IMR-90 (cell line): Measurements from ENCODE around the gene ARHGAP18. TPM values are rescaled to one million over a fixed set of nuclear protein-coding genes. Genes with fewer than 3 reads are reported as not detected.

Source experiments
- ATAC-seq: fragments of 200-7000 bp; cut with Tn5 transposase; 2 replicates; pipeline ENCODE4 v1.9.1; 2020; ENCODE audit warnings: low read depth, mild to moderate bottlenecking, moderate library complexity
- BruUV-seq: library from RNA; stranded (reverse); fragments of 400-500 nt; replicated peaks from 2 replicates; lab custom pipeline; 2021; lab: Mats Ljungman, UMichigan
- CTCF ChIA-PET: fragments of 300-600 bp; formaldehyde crosslinking; extraction: SDS; loops from one replicate; lab custom pipeline; 2021; ENCODE audit warnings: antibody characterized with exemption; lab: Yijun Ruan, JAX
- POLR2A ChIA-PET: fragments of 300-600 bp; sonication (Branson Sonifier 250); formaldehyde crosslinking; loops from one replicate; lab custom pipeline; 2022; ENCODE audit warnings: antibody characterized with exemption; ENCODE audit not compliant: unreplicated experiment; lab: Charles Lee
- DNase-seq: peaks from one replicate; pipeline ENCODE4 v3.0.0; 2013
- H2AFZ ChIP-seq: replicated peaks from 2 replicates; pipeline ENCODE3; 2013; ENCODE audit warnings: low read length, mild to moderate bottlenecking; ENCODE audit not compliant: poor library complexity
- H2AK5ac ChIP-seq: 2 replicates; pipeline ENCODE4 v1.6.1; 2013; ENCODE audit warnings: low read depth, low read length, inconsistent platforms
- H2AK9ac ChIP-seq: replicated peaks from 2 replicates; pipeline ENCODE3; 2013; ENCODE audit warnings: mild to moderate bottlenecking, low read depth, low read length, moderate library complexity; ENCODE audit not compliant: poor library complexity
- H2BK120ac ChIP-seq: 2 replicates; pipeline ENCODE4 v1.6.1; 2013; ENCODE audit warnings: low read depth, low read length, inconsistent platforms
- H2BK15ac ChIP-seq: 3 replicates; pipeline ENCODE4 v1.6.1; 2013; ENCODE audit warnings: low read depth, low read length, inconsistent platforms
- H2BK20ac ChIP-seq: 2 replicates; pipeline ENCODE4 v1.6.1; 2013; ENCODE audit warnings: low read depth, mild to moderate bottlenecking, inconsistent platforms, low read length, moderate library complexity
- H2BK5ac ChIP-seq: 2 replicates; pipeline ENCODE4 v1.6.1; 2013; ENCODE audit warnings: mild to moderate bottlenecking, low read depth, low read length, inconsistent platforms; ENCODE audit not compliant: poor library complexity, severe bottlenecking
- H3K14ac ChIP-seq: replicated peaks from 2 replicates; pipeline ENCODE4 v1.6.1; 2013; ENCODE audit warnings: low read depth, low read length, inconsistent platforms
- H3K18ac ChIP-seq: 2 replicates; pipeline ENCODE4 v1.6.1; 2013; ENCODE audit warnings: low read depth, low read length, control low read depth
- H3K23ac ChIP-seq: 2 replicates; pipeline ENCODE4 v1.6.1; 2013; ENCODE audit warnings: low read depth, low read length, inconsistent platforms
- H3K27ac ChIP-seq: 2 replicates; pipeline ENCODE4 v1.5.1; 2013; ENCODE audit warnings: mild to moderate bottlenecking, control low read depth, low read length; ENCODE audit not compliant: insufficient read depth
- H3K27me3 ChIP-seq: 2 replicates; pipeline ENCODE4 v1.6.1; 2013; ENCODE audit warnings: low read length; ENCODE audit not compliant: control insufficient read depth, insufficient read depth
- H3K36me3 ChIP-seq: 2 replicates; pipeline ENCODE4 v1.6.1; 2013; ENCODE audit warnings: low read length, mixed read lengths; ENCODE audit not compliant: control insufficient read depth, insufficient read depth
- H3K4ac ChIP-seq: 2 replicates; pipeline ENCODE4 v1.6.1; 2013; ENCODE audit warnings: low read depth, low read length, inconsistent platforms
- H3K4me1 ChIP-seq: 2 replicates; pipeline ENCODE4 v1.6.1; 2013; ENCODE audit warnings: low read length, mixed read lengths; ENCODE audit not compliant: control insufficient read depth, insufficient read depth
- H3K4me2 ChIP-seq: 2 replicates; pipeline ENCODE4 v1.6.1; 2013; ENCODE audit warnings: low read depth, mild to moderate bottlenecking, control low read depth, low read length, moderate library complexity
- H3K4me3 ChIP-seq: 2 replicates; pipeline ENCODE4 v1.5.1; 2013; ENCODE audit warnings: low read depth, mild to moderate bottlenecking, control low read depth, low read length, moderate library complexity; ENCODE audit not compliant: insufficient read depth
- H3K56ac ChIP-seq: 2 replicates; pipeline ENCODE4 v1.6.1; 2013; ENCODE audit warnings: low read length, inconsistent platforms; ENCODE audit not compliant: insufficient read depth; ENCODE audit errors: extremely low read depth
- H3K79me1 ChIP-seq, 2 experiments: 2 replicates each; pipeline ENCODE4 v1.6.1; 2013; ENCODE audit warnings: low read length in 2 of 2, inconsistent platforms in 1 of 2, low read depth in 1 of 2
- H3K9ac ChIP-seq: 2 replicates; pipeline ENCODE4 v1.6.1; 2013; ENCODE audit warnings: low read depth, low read length, control low read depth
- H3K9me1 ChIP-seq: 2 replicates; pipeline ENCODE4 v1.6.1; 2013; ENCODE audit warnings: low read length, inconsistent platforms; ENCODE audit not compliant: insufficient read depth
- H3K9me3 ChIP-seq: 2 replicates; pipeline ENCODE4 v1.6.1; 2013; ENCODE audit warnings: low read length; ENCODE audit not compliant: control insufficient read depth, insufficient read depth
- H4K20me1 ChIP-seq: 2 replicates; pipeline ENCODE4 v1.6.1; 2013; ENCODE audit warnings: low read length, inconsistent platforms; ENCODE audit not compliant: insufficient read depth
- H4K5ac ChIP-seq: 2 replicates; pipeline ENCODE4 v1.6.1; 2013; ENCODE audit warnings: mild to moderate bottlenecking, low read depth, low read length, control low read depth
- H4K8ac ChIP-seq, 2 experiments: 2 replicates each; pipeline ENCODE4 v1.6.1; 2013; ENCODE audit warnings: low read depth in 2 of 2, low read length in 2 of 2, control low read depth in 1 of 2, inconsistent platforms in 1 of 2
- H4K91ac ChIP-seq: 2 replicates; pipeline ENCODE4 v1.6.1; 2013; ENCODE audit warnings: low read depth, low read length, inconsistent platforms; ENCODE audit not compliant: insufficient read depth
- BHLHE40 ChIP-seq: fragments of 150-350 bp; IDR thresholded peaks from 2 replicates; pipeline ENCODE4 v1.6.1; 2016; ENCODE audit warnings: mild to moderate bottlenecking, low read depth, low read length
- CEBPB ChIP-seq: IDR thresholded peaks from 2 replicates; pipeline ENCODE4 v1.6.1; 2012; ENCODE audit warnings: low read depth, low read length, improper control_type of control experiment
- CHD1 ChIP-seq: IDR thresholded peaks from 2 replicates; pipeline ENCODE4 v1.6.1; 2012; ENCODE audit warnings: low read depth, low read length, improper control_type of control experiment
- CTCF ChIP-seq: conservative IDR thresholded peaks from 2 replicates; pipeline ENCODE4 v1.5.1; 2012; ENCODE audit warnings: mild to moderate bottlenecking, low read depth, low read length, improper control_type of control experiment
- FOS ChIP-seq: fragments of 150-350 bp; IDR thresholded peaks from 2 replicates; pipeline ENCODE4 v1.6.1; 2016; ENCODE audit warnings: low read depth, low read length
- MAFK ChIP-seq: IDR thresholded peaks from 2 replicates; pipeline ENCODE4 v1.6.1; 2012; ENCODE audit warnings: low read depth, low read length, improper control_type of control experiment
- MAZ ChIP-seq: IDR thresholded peaks from 2 replicates; pipeline ENCODE4 v1.6.1; 2012; ENCODE audit warnings: low read depth, mild to moderate bottlenecking, low read length, improper control_type of control experiment, moderate library complexity, borderline replicate concordance
- MXI1 ChIP-seq: IDR thresholded peaks from 2 replicates; pipeline ENCODE4 v1.6.1; 2012; ENCODE audit warnings: low read depth, mild to moderate bottlenecking, low read length, moderate library complexity, borderline replicate concordance
- NFE2L2 ChIP-seq: fragments of 150-350 bp; IDR thresholded peaks from 2 replicates; pipeline ENCODE4 v1.6.1; 2016; ENCODE audit warnings: low read depth, mild to moderate bottlenecking, low read length
- POLR2A ChIP-seq: IDR thresholded peaks from 2 replicates; pipeline ENCODE4 v1.6.1; 2012; ENCODE audit warnings: mild to moderate bottlenecking, low read depth, low read length
- RAD21 ChIP-seq: IDR thresholded peaks from 2 replicates; pipeline ENCODE4 v1.6.1; 2012; ENCODE audit warnings: low read length, improper control_type of control experiment
- RCOR1 ChIP-seq: IDR thresholded peaks from 2 replicates; pipeline ENCODE4 v1.6.1; 2012; ENCODE audit warnings: mild to moderate bottlenecking, low read length, improper control_type of control experiment; ENCODE audit not compliant: insufficient replicate concordance
- RFX5 ChIP-seq: IDR thresholded peaks from 2 replicates; pipeline ENCODE4 v1.8.0; 2012; ENCODE audit warnings: low read depth, mild to moderate bottlenecking, low read length, moderate library complexity
- SMC3 ChIP-seq: fragments of 150-350 bp; IDR thresholded peaks from 2 replicates; pipeline ENCODE4 v1.6.1; 2016; ENCODE audit warnings: low read depth, mild to moderate bottlenecking, antibody characterized with exemption, low read length, moderate library complexity
- USF2 ChIP-seq: fragments of 150-350 bp; IDR thresholded peaks from 2 replicates; pipeline ENCODE4 v1.6.1; 2017; ENCODE audit warnings: mild to moderate bottlenecking, antibody characterized with exemption, low read length, low read depth
- WGBS, 2 experiments: methylation state at CpG; one replicate each; pipeline versions ENCODE4 v1.1.5 to v1.1.7; 2013; ENCODE audit warnings: missing lambda C conversion rate in 2 of 2; ENCODE audit not compliant: insufficient read length in 1 of 2; ENCODE audit errors: extremely low coverage in 2 of 2; 5-methylcytosine and 5-hydroxymethylcytosine counted together
- dilution Hi-C: fragments of 300-500 bp; cut with HindIII; formaldehyde crosslinking; loops from one replicate; pipeline ENCODE4 v1.14.3; 2018; ENCODE audit warnings: low sequenced_read_pairs; ENCODE audit not compliant: unreplicated experiment
- in situ Hi-C: fragments of 300-500 bp; cut with MboI; formaldehyde crosslinking; loops from 3 replicates; pipeline ENCODE4 v1.14.3; 2019; ENCODE audit warnings: low sequenced_read_pairs, inconsistent platforms, mixed read lengths
- intact Hi-C: fragments of 100-400 bp; cut with micrococcal nuclease; formaldehyde crosslinking; loops from 2 replicates; pipeline ENCODE4 v1.10.0; 2022
- polyA plus RNA-seq, 3 experiments: library from polyadenylated mRNA; depleted of rRNA; stranded (reverse); fragments of >200 nt; gene quantifications; 2 replicates each; pipeline ENCODE4 v1.2.3, GENCODE V29; 2012; ENCODE audit warnings: low replicate concordance in 1 of 3
- total RNA-seq: library from RNA; depleted of rRNA; stranded (reverse); fragments of >200 nt; gene quantifications from 2 replicates; pipeline ENCODE4 v1.2.3, GENCODE V29; 2012
- TF ChIP-seq, protein P1 (sequence below): fragments of 150-350 bp; IDR thresholded peaks from 2 replicates; pipeline ENCODE4 v1.6.1; 2016; ENCODE audit warnings: low read depth, mild to moderate bottlenecking, low read length, moderate library complexity, borderline replicate concordance

ARHGAP18 gene
- total and polyA plus RNA-seq, 2 of the 4 experiments (the other 2 are of a cell fraction): 6.2 to 17.0 TPM

DNA sequence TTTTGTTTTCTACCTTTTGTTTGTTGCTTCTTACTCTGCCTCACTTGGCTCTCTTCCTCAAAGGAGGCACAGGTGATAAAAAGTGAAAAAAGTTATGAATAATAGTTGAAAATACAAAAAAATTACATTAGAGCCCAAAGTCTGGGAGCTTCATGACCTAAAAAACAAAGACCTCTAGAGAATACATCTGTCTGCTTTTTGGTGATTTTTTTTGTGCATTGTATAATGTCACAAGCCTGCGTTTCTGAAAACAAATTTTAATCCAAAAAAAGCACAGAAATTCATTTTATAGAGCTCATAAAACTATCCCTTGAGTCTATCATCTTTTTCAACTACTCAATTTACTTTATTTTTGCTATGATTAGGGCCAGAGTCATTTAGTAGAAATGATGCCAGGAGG lies 41.4 kb upstream of the ARHGAP18 start:
- H4K91ac ChIP-seq: no peak overlapping the region
- peak overlapping the region; percentile 80; the same call in 1 of the 2 replicates for H2BK20ac ChIP-seq
- no peak overlapping the region for H3K18ac ChIP-seq
- H3K9me3 ChIP-seq: no peaks in the 10 kb centered on the region
- no peak overlapping the region for H2AFZ ChIP-seq
- peaks cover 13% of the 10 kb centered on the region for H3K4me1 ChIP-seq
- H2BK120ac ChIP-seq: no peak overlapping the region; the same call in 1 of the 2 replicates
- H2BK5ac ChIP-seq: no peak overlapping the region
- DNase-seq (no peak), ATAC-seq (no peak)
- no peak overlapping the region; the same call in 1 of the 2 replicates for H3K4ac ChIP-seq
- 0 out of 4 replicates have a peak, but pooled peaks cover 0 to 4% of the 10 kb centered on the region in 2 experiments for H3K79me1 ChIP-seq
- in situ Hi-C loops: no loop called here
- no peak overlapping the region for H3K14ac ChIP-seq
- no peak overlapping the region for H2AK9ac ChIP-seq
- no TSS peak for BruUV-seq
- dilution Hi-C loops: no loop called here
- no peak overlapping the region for H2AK5ac ChIP-seq
- peaks cover 3% of the 10 kb centered on the region; the same call in 1 of the 2 replicates for H3K9me1 ChIP-seq
- no peak overlapping the region for H3K27ac ChIP-seq
- intact Hi-C loops: loop anchor here (1.0 kb wide), 1 partner anchor 84 kb away; no protein-coding TSS in a partner anchor
- no peak overlapping the region for H3K23ac ChIP-seq
- no peaks in the 10 kb centered on the region for H3K27me3 ChIP-seq
- no peak for TF ChIP-seq BHLHE40
- no peak for TF ChIP-seq NFE2L2
- TF ChIP-seq POLR2A: no peak
- no peak for TF ChIP-seq MAZ
- TF ChIP-seq MXI1: no peak
- TF ChIP-seq FOS: no peak
- TF ChIP-seq USF2: no peak
- TF ChIP-seq CHD1: no peak
- TF ChIP-seq CTCF: no peak
- TF ChIP-seq, protein P1, sequence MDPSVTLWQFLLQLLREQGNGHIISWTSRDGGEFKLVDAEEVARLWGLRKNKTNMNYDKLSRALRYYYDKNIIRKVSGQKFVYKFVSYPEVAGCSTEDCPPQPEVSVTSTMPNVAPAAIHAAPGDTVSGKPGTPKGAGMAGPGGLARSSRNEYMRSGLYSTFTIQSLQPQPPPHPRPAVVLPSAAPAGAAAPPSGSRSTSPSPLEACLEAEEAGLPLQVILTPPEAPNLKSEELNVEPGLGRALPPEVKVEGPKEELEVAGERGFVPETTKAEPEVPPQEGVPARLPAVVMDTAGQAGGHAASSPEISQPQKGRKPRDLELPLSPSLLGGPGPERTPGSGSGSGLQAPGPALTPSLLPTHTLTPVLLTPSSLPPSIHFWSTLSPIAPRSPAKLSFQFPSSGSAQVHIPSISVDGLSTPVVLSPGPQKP: no peak
- TF ChIP-seq MAFK: no peak
- no peak for TF ChIP-seq SMC3
- no peak for TF ChIP-seq RAD21
- no peak for TF ChIP-seq RFX5
- TF ChIP-seq RCOR1: no peak
- TF ChIP-seq CEBPB: no peak
- H3K56ac ChIP-seq: no peak overlapping the region
- no peaks in the 10 kb centered on the region for H4K20me1 ChIP-seq
- H3K9ac ChIP-seq: no peak overlapping the region
- POLR2A ChIA-PET: no interaction called here
- no peak overlapping the region for H4K8ac ChIP-seq
- H3K4me3 ChIP-seq: no peak overlapping the region
- H3K4me2 ChIP-seq: no peak overlapping the region
- H4K5ac ChIP-seq: no peak overlapping the region
- WGBS, 2 experiments: no CpG with 5 or more reads among the region's 1 CpG
- H3K36me3 ChIP-seq: no peaks in the 10 kb centered on the region
- CTCF ChIA-PET: no interaction called here
- no peak overlapping the region; the same call in 2 of the 3 replicates for H2BK15ac ChIP-seq
